A204.1 (cell line): ENCODE results near the gene PIEZO2.
"Not testable (repeated sequence)": the region's sequence is repeated elsewhere in the genome, so short reads cannot be mapped to it uniquely, and the experiment has no call there.

Experiments
- FAIRE-seq: peaks from 2 replicates; lab custom pipeline; 2012; peaks lifted over from hg19 to GRCh38; lab: Jason Lieb, UNC

Gene PIEZO2

DNA sequence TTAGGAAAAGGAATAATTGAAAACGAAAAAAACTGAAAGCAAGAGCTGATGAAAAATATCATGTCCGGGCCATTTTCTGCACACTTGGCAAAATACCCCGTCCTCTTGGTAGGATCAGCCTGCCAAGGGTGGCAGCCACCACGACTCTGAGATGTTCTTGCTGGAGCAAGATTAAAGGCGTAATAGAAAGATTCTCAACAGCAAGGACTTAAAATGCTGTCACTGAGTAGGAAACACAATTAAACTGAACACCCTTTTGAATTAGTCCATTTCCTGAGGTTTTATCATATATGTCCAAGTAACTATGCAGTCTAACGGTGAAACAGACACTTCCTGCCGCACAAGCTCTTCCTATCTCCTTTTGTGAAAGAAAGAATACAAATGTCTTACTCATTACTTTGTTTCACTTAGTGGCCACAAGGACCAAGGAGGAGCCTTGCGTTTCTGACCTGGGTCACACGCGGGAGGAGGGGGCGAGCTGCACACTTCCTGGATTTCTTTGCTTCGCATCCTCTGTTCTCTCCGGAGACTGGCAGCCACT lies 222.7 kb downstream of the PIEZO2 start:
- no peak for FAIRE-seq

DNA sequence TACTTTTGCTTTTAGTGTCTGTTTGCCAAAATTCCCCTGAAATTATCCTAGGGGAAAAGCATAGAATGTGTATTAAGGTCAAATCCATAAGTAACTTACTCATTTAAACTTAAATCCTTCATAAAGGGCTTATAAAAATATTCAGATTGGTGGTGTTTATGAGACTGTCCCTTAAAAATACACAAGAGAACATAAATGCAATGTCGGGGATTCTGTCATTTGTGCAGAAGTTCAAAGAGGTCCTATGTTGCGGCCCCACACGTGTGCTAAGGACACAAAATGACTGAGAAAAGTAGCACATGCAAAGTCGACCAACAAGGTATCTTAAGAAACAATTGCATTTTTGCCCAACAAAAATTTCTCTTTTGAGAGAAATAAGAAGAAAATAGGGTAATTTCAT lies 225.1 kb downstream of the PIEZO2 start:
- no peak for FAIRE-seq

DNA sequence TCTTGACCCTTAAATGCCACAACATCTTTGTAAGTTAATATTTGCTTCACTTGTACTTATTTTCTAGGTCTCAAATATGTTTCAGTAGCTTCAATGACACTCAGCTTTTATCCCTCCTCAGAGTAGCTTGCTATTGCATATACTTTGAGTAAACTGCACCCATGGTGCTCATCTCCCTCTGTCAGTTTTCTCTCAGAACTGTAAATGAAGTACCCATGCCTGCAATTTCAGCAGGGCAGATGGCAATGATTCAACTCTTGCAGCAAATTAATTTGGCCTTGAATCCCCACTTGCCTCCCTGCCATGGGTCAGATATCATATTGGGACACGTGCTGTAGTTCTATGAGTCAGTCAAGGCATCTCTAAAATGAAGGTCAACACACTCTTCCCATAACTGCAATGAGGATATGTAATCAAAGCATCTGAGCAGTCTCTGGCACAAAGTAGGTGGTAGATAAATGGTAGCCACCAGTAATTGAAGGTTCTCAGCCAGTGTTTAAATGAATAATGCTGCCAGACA lies 225.8 kb downstream of the PIEZO2 start:
- no peak for FAIRE-seq

DNA sequence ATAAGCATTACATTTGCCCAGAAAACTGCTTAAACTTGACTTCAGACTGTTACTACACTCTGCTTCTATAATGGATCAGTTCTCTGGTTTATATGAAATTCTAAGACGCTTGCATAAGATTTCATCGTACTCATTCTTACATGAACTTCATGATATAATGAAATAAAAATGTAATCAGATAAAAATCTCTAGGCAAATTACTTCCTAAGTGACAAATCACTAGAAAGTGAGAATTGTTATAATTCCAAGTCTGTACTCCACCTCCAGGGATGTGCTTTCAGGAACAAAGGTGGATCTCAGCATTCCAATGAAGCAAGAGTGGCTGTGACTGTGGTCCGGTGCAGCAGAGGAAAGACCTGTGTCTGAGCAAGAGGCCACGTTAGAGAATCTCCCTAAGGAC lies 226.2 kb downstream of the PIEZO2 start:
- no peak for FAIRE-seq

DNA sequence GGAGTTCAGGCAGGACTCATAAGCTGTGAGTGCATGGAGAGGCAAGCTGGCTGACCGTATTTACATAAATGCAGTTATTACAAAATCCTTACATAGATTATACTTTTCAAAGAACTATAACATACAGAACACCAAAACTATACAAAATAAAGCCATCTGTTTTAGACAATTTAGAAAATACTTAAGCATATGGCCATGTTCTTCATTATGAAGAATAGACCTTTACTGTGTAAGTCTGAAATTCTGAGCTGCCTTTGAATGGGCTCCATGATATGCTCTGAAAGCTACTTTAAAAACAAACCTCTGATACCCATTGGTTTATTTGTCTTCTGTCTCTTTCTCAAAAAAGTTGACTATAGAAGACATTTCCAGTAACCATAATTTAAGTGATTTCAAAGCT lies 226.7 kb downstream of the PIEZO2 start:
- FAIRE-seq, result not testable (repeated sequence)

DNA sequence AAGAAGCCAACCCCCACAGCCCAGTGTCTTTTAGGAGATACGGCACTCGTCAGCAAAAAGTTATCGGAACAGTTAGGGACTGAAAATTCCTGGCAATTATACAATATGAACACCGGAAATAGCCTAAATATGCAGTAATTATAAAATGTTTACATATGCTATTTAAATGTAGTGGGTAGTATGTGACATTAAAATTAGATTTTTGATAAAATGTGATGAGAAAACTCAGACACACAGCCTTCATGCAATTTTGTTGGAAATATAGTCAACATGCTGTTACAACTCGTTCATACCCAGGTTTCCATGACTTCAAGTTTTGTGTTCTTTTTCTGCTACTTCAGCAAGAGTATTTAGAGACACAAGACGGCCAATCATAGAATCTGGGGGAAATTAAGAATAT lies 229.1 kb downstream of the PIEZO2 start:
- FAIRE-seq, result not testable (repeated sequence)

DNA sequence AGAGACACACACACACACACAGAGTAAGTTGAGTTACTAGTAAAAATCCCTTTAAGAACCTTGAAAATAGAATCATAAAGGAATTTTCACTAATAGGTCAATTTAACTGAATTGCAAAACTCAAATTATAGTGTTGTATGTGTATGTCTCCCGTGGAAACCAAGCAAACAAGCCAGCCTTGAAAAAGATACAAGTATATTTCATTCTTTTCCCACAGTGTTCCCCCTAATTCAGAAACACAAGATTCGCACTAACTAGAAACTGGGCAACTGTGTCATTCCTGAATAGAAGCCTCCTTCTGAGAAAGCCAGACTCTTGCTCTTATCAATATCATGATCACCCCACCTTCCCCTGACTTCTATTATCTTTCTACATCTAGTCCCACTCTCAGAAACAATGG lies 229.5 kb downstream of the PIEZO2 start:
- FAIRE-seq, result no peak

DNA sequence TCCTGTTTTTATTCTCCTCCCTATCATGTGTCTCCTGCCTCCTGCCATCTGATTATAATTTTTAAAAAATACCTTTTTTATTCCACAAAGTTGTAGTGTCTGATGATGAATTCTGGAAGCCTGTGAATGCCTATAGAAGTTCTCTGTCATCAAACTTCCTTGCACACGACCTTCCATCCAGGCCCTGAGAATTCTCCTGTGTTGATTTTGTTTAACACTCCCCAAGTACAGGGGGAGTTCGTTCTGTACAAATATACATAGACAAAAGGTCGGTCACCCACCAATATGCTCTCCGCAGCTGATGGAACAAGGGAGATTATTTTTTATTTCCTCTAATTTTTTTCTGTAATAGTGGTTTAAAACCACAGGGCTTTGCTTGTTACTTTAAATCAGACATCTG lies 232.5 kb downstream of the PIEZO2 start:
- no peak for FAIRE-seq

DNA sequence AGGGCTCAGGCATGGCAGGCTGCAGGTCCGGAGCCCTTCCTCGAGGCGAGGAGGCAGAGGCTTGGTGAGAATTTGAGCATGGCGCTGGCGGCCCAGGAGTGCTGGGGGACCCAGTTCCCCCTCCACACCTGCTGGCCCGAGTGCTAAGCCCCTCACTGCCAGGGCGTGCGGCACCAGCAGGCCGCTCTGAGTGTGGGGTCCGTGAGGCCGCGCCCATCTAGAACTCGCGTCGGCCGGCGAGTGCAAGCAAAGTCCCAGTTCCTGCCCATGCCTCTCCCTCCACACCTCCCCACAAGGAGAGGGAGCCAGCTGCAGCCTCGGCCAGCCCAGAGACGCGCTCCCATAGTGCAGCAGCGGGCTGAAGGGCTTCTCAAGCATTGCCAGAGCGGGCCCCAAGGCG lies 233.0 kb downstream of the PIEZO2 start:
- FAIRE-seq, result no peak

DNA sequence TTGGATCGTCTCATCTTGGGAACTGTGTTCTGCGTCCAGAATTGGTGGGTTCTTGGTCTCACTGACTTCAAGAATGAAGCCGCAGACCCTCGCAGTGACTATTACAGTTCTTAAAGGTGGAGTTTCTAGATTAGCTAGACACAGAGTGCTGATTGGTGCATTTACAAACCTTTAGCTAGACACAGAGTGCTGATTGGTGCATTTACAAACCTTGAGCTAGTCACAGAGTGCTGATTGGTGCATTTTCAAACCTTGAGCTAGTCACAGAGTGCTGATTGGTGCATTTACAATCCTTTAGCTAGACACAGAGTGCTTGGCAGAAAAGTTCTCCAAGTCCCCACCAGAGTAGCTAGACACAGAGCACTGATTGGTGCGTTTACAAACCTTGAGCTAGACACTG lies 233.6 kb downstream of the PIEZO2 start:
- not testable (repeated sequence) for FAIRE-seq

DNA sequence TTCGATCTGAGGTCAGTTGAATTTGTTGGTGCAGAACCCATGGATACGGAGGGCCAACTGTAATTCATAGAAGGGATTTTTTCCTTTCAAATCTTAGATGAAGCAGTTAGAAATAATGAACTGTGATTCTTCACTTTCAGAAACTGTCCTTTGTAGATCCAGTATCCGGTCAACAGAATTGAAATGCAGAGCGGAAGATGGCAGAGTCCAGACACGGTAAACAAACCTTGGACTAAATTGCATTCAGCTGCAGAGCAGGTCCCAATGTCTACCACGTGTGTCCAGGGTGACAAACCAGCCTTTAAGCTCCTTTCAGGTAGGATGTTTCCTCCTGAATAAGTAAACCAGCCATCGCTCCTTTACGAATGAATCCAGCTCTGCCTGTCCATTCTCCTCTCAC lies 234.8 kb downstream of the PIEZO2 start:
- FAIRE-seq, result not testable (repeated sequence)

DNA sequence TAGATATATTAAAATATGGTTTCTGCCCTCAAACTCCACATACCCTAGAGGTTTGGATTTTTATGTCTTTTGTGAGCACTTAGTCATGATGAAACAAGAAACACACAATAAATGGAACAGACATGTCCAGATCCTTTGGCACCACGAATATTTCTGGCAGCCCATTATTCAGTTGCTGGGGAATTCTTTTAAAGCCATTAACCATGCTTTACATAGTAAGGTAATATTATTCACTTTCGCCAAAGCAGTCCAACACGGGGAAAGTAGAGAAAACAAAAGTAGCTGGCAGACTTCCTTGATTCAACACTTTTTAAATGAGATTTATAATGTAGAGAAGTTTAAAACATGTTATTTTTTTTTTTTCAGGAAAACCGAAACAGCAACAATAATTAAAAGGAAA lies 235.4 kb downstream of the PIEZO2 start:
- FAIRE-seq, result no peak

DNA sequence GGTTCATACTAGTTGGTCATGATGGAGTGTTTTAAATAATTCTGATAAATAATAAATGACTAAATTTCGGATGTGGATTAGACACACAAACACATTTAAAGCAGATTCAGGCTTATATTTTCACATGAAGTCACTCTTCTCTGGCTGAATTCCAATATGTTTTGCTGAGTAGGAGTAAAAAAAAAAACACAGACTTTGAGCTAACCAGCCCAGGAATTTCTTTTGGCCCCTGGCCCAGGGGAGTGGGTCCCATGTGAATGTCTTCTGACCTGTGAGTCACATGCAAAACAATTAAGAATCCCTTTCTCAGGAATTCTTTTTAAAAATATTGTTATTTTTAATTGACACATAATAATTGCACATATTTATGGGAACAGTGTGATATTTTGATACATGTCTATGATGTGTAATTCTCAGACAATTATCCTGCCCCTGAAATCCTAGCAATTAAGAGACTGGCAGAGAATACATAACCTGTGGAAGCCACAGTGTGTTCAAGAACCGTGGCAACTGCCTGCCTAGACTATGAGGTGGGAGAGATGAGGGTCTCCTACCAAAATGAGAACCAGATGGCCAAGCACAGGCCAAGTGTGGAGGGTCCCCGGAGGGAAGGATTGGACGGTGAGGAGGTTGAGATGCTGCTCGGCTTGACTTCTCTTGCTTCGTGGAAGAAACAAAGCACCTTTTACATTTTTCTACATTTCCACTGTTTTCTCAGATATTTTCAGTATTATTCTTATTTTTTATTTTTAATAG lies 236.4 kb downstream of the PIEZO2 start:
- no peak for FAIRE-seq

DNA sequence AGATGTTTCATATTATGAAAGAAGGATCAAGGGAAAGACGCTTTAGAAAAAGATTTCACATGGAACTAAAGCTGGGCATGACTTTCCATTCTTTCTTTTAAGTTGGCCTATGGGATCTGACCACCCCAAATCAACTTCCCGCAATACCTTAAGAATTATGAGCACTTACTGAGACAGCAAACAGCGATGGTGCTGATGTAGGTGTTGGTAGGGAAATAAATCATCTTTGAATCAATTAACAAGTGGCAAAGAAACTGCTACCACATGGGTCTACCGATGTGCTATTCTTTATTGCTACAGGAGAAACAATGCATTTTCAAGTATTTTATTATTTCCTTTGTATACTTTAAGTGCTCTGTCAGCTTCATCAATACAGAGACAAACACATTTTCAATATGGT lies 239.6 kb downstream of the PIEZO2 start:
- FAIRE-seq, result no peak

DNA sequence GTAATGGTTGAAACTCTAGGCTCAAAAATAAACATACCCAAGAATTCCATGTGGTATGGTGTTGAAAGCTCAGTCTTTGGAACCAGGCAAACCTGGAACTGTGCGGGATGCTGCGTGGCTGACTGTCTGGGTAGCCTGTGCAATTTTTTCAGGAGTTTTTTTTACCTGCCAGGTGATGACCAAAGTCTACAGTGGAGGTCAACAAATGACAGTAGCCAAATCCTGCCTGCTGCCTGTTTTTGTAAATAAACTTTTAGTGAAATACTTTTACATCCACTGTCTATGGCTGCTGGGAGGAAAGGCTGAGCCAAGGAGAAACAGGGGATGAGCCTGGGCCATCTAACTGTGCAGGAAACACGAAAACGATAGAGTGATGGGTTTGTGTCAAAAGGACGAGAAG lies 240.6 kb downstream of the PIEZO2 start:
- FAIRE-seq, result no peak

DNA sequence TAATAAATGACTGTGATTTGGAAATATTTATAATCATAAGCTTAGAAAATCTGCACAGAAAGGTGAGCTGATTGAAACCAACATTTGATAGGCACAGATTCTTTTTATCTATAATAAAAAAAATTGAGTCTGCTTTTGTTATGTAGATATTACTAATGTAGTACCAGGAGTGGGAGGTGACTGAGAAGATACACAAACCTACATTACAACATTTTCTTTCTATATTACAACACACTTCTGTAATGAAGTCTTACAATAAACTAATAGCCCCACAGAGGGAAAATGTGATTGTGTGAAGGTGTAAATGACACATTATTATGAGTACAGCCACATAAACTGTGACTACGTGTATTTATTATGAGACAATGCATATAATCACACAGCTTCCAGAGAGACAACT lies 241.6 kb downstream of the PIEZO2 start:
- no peak for FAIRE-seq

DNA sequence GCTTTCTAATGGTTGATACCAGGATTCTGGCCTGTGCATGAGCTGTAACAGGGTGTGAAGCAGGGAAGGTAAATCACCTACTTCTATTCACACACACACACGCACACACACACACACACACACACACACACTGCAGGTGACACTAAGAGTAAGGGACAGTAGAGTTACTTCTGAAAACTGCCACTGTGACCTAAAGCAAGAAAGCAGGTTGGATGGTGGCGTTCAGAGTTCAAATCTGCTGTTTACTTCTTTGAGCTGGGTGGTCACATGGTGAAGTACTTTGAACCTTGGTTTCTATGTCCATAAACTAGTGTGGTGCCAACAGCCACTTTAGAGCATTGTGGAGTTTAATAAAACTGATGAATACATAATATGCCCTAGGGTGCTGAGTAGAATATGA lies 248.0 kb downstream of the PIEZO2 start:
- FAIRE-seq, result no peak

DNA sequence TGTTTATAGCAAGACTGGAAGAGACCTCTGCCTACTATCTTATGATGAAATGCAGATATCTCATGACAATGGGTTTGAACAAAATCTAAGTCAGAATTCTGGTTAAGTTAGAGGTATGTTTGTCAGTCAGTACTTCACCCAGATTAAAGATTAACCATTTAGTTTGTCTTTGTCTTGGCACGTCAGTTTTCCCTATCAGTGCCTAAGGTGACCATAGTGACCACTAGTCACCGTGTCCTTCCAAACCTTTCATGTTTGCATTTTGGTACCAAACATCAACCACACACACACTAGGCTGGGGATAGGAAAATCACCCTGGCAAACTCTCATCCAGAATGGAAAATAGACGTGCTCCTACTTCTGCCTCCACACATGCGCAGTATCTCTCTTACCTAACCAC lies 248.9 kb downstream of the PIEZO2 start:
- no peak for FAIRE-seq

DNA sequence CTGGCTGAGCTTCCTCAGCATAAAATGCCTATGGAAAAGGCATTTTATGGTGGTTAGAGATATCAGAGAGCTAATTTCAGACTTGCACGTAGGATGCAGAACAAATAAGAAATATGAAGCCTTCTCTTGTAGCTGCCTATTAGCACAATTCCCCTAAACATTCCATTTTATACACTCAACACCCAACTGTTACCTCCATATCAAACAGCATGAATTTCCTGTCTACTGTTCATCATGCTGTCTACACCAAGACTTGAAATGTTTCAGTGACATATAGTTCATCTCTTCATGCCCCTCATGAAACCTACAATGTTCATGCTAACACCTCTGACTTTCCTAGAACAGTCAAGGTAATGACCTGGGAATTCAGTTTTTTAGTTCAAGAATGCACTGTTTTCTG lies 249.9 kb downstream of the PIEZO2 start:
- FAIRE-seq, result no peak

DNA sequence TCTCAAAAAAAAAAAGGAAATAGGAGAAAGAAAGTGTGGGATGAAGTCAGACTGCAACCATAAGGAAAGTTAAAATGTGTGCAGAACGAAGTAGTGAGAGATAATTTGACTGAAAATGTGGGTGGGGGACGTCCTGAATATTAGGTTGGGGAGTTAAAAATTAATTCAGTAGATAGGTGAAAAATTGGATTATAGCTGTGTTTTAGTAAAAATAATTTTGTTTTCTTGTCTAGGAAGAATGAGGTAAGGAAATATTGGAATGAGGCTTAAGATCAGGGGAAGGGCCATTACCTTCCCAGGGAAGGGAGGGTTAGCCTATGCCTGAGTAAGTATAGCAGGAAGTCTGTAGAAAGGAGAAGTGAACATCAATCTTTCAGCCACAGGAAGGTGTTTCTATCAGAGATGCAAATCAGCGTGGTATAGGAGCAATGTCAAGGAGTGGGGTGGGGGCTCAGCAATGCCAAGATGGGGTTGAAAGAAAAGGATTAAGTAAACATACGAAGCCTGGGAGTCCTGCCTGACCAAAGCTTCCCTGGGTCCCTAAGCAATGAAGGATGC lies 250.9 kb downstream of the PIEZO2 start:
- FAIRE-seq, result no peak

DNA sequence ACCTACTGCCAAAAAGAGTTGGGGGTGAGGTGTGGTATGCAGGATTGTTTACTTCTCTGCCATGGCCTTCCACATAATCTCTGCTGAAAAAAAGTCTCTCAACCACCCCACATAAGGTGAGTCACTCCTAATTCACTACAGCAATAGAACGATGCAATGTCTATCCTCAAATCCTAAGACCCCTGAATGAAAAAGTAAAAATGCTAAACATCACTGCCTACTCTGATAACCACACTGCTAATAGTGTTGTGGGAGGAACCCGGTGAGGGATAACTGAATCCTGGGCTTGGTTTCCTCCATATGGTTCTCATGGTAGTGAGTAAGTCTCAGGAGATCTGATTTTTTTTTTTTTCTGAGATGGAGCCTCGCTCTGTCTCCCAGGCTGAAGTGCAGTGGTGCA lies 252.5 kb downstream of the PIEZO2 start:
- no peak for FAIRE-seq

DNA sequence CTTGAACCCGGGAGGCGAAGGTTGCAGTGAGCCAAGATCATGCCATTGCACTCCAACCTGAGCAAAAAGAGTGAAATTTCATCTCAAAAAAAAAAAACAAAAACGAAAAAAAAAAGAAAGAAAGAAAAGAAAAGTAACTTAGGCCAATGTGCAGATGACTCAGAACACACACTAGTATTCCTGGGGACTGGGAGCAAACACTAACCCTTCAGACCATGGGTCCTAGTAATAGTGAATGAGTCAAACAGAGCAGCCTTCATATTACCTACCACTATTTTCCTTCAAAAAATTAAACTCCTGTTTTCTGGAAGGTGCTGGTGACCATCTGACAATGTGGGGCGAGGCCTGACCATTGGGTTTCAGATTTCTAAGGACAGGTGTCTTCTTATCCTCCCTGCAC lies 253.4 kb downstream of the PIEZO2 start:
- FAIRE-seq, result no peak

DNA sequence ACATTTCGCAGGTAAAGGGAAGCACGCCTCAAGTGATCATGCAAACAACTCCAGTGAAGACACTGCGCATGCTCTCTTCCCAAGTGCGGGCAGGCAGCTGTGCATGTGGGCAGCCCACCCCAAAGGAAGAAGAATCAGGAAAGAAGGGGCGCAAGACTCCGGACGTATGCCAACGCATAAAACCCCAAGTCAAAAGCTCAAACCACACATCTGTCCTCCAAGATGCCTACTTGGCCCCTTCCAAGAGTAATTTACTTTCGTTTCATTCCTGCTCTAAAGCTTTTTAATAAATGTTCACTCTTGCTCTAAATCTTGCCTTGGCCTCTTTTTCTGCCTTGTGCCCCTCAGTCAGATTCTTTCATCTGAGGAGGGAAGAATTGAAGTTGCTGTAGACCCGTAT lies 254.9 kb downstream of the PIEZO2 start:
- FAIRE-seq, result no peak

DNA sequence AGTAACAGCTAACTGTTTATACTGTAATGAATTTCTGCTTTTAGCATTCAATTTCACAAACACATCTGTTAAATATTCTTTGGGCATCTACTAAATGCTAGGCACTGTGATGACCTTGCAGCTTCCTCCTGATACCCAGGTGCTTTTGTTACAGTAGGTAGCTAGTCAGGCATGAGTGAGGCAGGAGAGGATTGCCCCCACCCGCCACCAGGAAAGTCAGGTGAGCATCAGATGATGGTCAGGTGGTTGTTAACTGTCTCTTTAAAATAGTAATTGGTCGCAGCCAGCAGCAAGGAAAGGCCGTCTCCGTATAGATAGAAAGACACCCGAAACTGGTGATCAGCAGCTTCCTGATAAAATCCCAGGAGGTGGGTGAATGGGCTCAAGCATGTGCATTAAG lies 255.6 kb downstream of the PIEZO2 start:
- no peak for FAIRE-seq
